ENCODE results near the gene TRIM56.
"Not testable (repeated sequence)": the region's sequence is repeated elsewhere in the genome, so short reads cannot be mapped to it uniquely, and the experiment has no call there.

Gene TRIM56

GRCh38 chr7:101085162-101085964 is at the start of gene TRIM56:
TSS of gene TRIM56 (plus strand) at chr7:101085481. CDS start at chr7:101087313, 1,832 bp downstream.
- H2AFZ ChIP-seq (ENCODE audit: low read length) = peak within 1 kb of the TSS; percentile 83
- H4K20me1 ChIP-seq (ENCODE audit: insufficient read depth, low read length) = no peaks in the 10 kb centered on the region
- peak within 1 kb of the TSS; percentile 91 for H3K4me3 ChIP-seq (ENCODE audit: low read length)
- peaks cover 41% of the 10 kb centered on the region for H3K79me2 ChIP-seq (ENCODE audit: low read length)
- no peaks in the 10 kb centered on the region for H3K9me2 ChIP-seq (replicated peaks; ENCODE audit: insufficient read depth, low read length)
- H3K9ac ChIP-seq (ENCODE audit: low read length) = peak within 1 kb of the TSS; percentile 90
- no peaks in the 10 kb centered on the region for H3F3A ChIP-seq (ENCODE audit: insufficient read depth, low read length)
- peaks cover 10% of the 10 kb centered on the region for H3K4me1 ChIP-seq (ENCODE audit: low read length)
- peak within 1 kb of the TSS; percentile 60 for H3K27ac ChIP-seq (ENCODE audit: low read length)
- TF ChIP-seq EZH2phosphoT487 (IDR thresholded peaks at IDR 0.05; ENCODE audit: low read length) (no peak), CTCF (IDR thresholded peaks at IDR 0.05; ENCODE audit: low read length) (no peak), EZH2 (optimal IDR thresholded peaks at IDR 0.05; ENCODE audit: low read depth, low read length) (no peak)
- DNase-seq = peak; percentile 89
- no peaks in the 10 kb centered on the region for H3K9me3 ChIP-seq (replicated peaks; ENCODE audit: insufficient read depth, low read length)
- peak within 1 kb of the TSS; percentile 80 for H3K4me2 ChIP-seq (ENCODE audit: low read depth, low read length)
- peaks cover 18% of the 10 kb centered on the region for H3K27me3 ChIP-seq (replicated peaks; ENCODE audit: insufficient read depth, low read length)
- H3K36me3 ChIP-seq (replicated peaks; ENCODE audit: insufficient read depth, low read length) = no peaks in the 10 kb centered on the region

DNA sequence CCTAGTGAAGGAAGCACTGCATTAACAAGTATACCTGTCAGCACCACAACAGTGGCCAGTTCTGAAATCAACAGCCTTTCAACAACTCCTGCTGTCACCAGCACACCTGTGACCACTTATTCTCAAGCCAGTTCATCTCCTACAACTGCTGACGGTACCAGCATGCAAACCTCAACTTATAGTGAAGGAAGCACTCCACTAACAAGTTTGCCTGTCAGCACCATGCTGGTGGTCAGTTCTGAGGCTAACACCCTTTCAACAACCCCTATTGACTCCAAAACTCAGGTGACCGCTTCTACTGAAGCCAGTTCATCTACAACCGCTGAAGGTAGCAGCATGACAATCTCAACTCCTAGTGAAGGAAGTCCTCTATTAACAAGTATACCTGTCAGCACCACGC is 49.3 kb upstream of the TRIM56 start:
- Histone ChIP-seq H3K4me3 (ENCODE audit: low read length) (no peak overlapping the region), H3K36me3 (replicated peaks; ENCODE audit: insufficient read depth, low read length) (no peaks in the 10 kb centered on the region), H3K9me3 (replicated peaks; ENCODE audit: insufficient read depth, low read length) (no peaks in the 10 kb centered on the region), H4K20me1 (ENCODE audit: insufficient read depth, low read length) (no peaks in the 10 kb centered on the region), H3F3A (ENCODE audit: insufficient read depth, low read length) (no peaks in the 10 kb centered on the region), H3K27me3 (replicated peaks; ENCODE audit: insufficient read depth, low read length) (0 out of 2 replicates have a peak, but pooled peaks cover 3% of the 10 kb centered on the region), H3K79me2 (ENCODE audit: low read length) (no peaks in the 10 kb centered on the region), H3K4me2 (ENCODE audit: low read depth, low read length) (no peak overlapping the region), H2AFZ (ENCODE audit: low read length) (no peak overlapping the region), H3K27ac (ENCODE audit: low read length) (no peak overlapping the region), H3K4me1 (ENCODE audit: low read length) (no peaks in the 10 kb centered on the region), H3K9me2 (replicated peaks; ENCODE audit: insufficient read depth, low read length) (no peaks in the 10 kb centered on the region), H3K9ac (ENCODE audit: low read length) (no peak overlapping the region)
- DNase-seq = no peak
- no peak for TF ChIP-seq EZH2phosphoT487 (IDR thresholded peaks at IDR 0.05; ENCODE audit: low read length)
- TF ChIP-seq CTCF (IDR thresholded peaks at IDR 0.05; ENCODE audit: low read length) = no peak
- no peak for TF ChIP-seq EZH2 (optimal IDR thresholded peaks at IDR 0.05; ENCODE audit: low read depth, low read length)

GRCh38 chr7:101041283-101041682 is 44.0 kb upstream of the TRIM56 start:
- not testable (repeated sequence) for H2AFZ ChIP-seq (ENCODE audit: low read length); H3K79me2 ChIP-seq (ENCODE audit: low read length); H3K27ac ChIP-seq (ENCODE audit: low read length); DNase-seq; H3K4me1 ChIP-seq (ENCODE audit: low read length); H3K9me3 ChIP-seq (replicated peaks; ENCODE audit: insufficient read depth, low read length); H3K9me2 ChIP-seq (replicated peaks; ENCODE audit: insufficient read depth, low read length); H3K4me2 ChIP-seq (ENCODE audit: low read depth, low read length); H4K20me1 ChIP-seq (ENCODE audit: insufficient read depth, low read length); H3K4me3 ChIP-seq (ENCODE audit: low read length); H3K9ac ChIP-seq (ENCODE audit: low read length); H3F3A ChIP-seq (ENCODE audit: insufficient read depth, low read length); H3K36me3 ChIP-seq (replicated peaks; ENCODE audit: insufficient read depth, low read length)
- H3K27me3 ChIP-seq (replicated peaks; ENCODE audit: insufficient read depth, low read length) = peaks cover 30% of the 10 kb centered on the region

DNA sequence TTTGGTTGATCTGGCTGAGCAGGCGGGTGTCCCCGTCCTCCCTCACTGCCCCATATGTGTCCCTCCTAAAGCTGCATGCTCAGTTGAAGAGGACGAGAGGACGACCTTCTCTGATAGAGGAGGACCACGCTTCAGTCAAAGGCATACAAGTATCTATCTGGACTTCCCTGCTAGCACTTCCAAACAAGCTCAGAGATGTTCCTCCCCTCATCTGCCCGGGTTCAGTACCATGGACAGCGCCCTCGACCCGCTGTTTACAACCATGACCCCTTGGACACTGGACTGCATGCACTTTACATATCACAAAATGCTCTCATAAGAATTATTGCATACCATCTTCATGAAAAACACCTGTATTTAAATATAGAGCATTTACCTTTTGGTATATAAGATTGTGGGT is 26.9 kb upstream of the TRIM56 start:
- H3K27me3 ChIP-seq (replicated peaks; ENCODE audit: insufficient read depth, low read length) = peaks cover 94% of the 10 kb centered on the region
- peak; percentile 56 for DNase-seq
- H3K9me2 ChIP-seq (replicated peaks; ENCODE audit: insufficient read depth, low read length) = no peaks in the 10 kb centered on the region
- no peaks in the 10 kb centered on the region for H3F3A ChIP-seq (ENCODE audit: insufficient read depth, low read length)
- H3K4me2 ChIP-seq (ENCODE audit: low read depth, low read length) = no peak overlapping the region
- H3K79me2 ChIP-seq (ENCODE audit: low read length) = no peaks in the 10 kb centered on the region
- H4K20me1 ChIP-seq (ENCODE audit: insufficient read depth, low read length) = no peaks in the 10 kb centered on the region
- H2AFZ ChIP-seq (ENCODE audit: low read length) = no peak overlapping the region
- no peak overlapping the region for H3K9ac ChIP-seq (ENCODE audit: low read length)
- H3K4me1 ChIP-seq (ENCODE audit: low read length) = no peaks in the 10 kb centered on the region
- no peak for TF ChIP-seq CTCF (IDR thresholded peaks at IDR 0.05; ENCODE audit: low read length)
- TF ChIP-seq EZH2phosphoT487 (IDR thresholded peaks at IDR 0.05; ENCODE audit: low read length) = no peak
- TF ChIP-seq EZH2 (optimal IDR thresholded peaks at IDR 0.05; ENCODE audit: low read depth, low read length) = no peak
- no peak overlapping the region for H3K27ac ChIP-seq (ENCODE audit: low read length)
- H3K36me3 ChIP-seq (replicated peaks; ENCODE audit: insufficient read depth, low read length) = no peaks in the 10 kb centered on the region
- no peaks in the 10 kb centered on the region for H3K9me3 ChIP-seq (replicated peaks; ENCODE audit: insufficient read depth, low read length)
- H3K4me3 ChIP-seq (ENCODE audit: low read length) = no peak overlapping the region
